HepG2 (cell line): ENCODE results near the gene CSNK1D. TPM values are rescaled to one million over a fixed set of nuclear protein-coding genes. Genes with fewer than 3 reads are reported as not detected.

Experiments used
- BCL6 ChIP-seq: IDR thresholded peaks from 2 replicates; pipeline ENCODE4 v1.6.1; 2016; ENCODE audit warnings: missing genetic modification reagents, missing compliant biosample characterization
- GZF1 ChIP-seq: sonication (generic); formaldehyde crosslinking; IDR thresholded peaks from 2 replicates; pipeline ENCODE4 v1.5.1; 2020; ENCODE audit warnings: mild to moderate bottlenecking, missing genetic modification reagents
- HHEX ChIP-seq: IDR thresholded peaks from 2 replicates; pipeline ENCODE4 v1.6.1; 2016; ENCODE audit warnings: control low read depth
- HNRNPH1 ChIP-seq: fragments of 200-400 bp; formaldehyde crosslinking; optimal IDR thresholded peaks from 2 replicates; pipeline ENCODE3; 2017; ENCODE audit warnings: mild to moderate bottlenecking, low read depth, low read length
- HOXA3 ChIP-seq: sonication (generic); formaldehyde crosslinking; IDR thresholded peaks from 2 replicates; pipeline ENCODE4 v1.5.0; 2020; ENCODE audit warnings: missing genetic modification reagents
- JUND ChIP-seq: sonication (generic); formaldehyde crosslinking; IDR thresholded peaks from 2 replicates; pipeline ENCODE4 v1.8.0; 2022; ENCODE audit warnings: mild to moderate bottlenecking, missing genetic modification reagents
- KLF11 ChIP-seq: IDR thresholded peaks from 2 replicates; pipeline ENCODE4 v1.6.1; 2016; ENCODE audit warnings: missing compliant biosample characterization
- KLF15 ChIP-seq: sonication (generic); formaldehyde crosslinking; IDR thresholded peaks from 2 replicates; pipeline ENCODE4 v1.8.1; 2023; ENCODE audit warnings: borderline replicate concordance, mild to moderate bottlenecking, inconsistent platforms, missing genetic modification reagents, mixed read lengths
- MED8 ChIP-seq: sonication (generic); formaldehyde crosslinking; IDR thresholded peaks from 2 replicates; pipeline ENCODE4 v1.8.1; 2023; ENCODE audit warnings: mild to moderate bottlenecking, missing genetic modification reagents; ENCODE audit not compliant: insufficient replicate concordance
- MXD1 ChIP-seq: sonication (generic); formaldehyde crosslinking; IDR thresholded peaks from 2 replicates; pipeline ENCODE4 v1.4.0; 2020; ENCODE audit warnings: mild to moderate bottlenecking, missing genetic modification reagents
- MXI1 ChIP-seq: IDR thresholded peaks from 3 replicates; pipeline ENCODE4 v1.6.1; 2012; ENCODE audit warnings: low read depth, low read length, inconsistent platforms, borderline replicate concordance
- NFYC ChIP-seq: IDR thresholded peaks from 2 replicates; pipeline ENCODE4 v1.6.1; 2016; ENCODE audit warnings: missing genetic modification reagents, missing compliant biosample characterization
- PRDM15 ChIP-seq: sonication (generic); formaldehyde crosslinking; IDR thresholded peaks from 2 replicates; pipeline ENCODE4 v1.4.0; 2020; ENCODE audit warnings: missing genetic modification reagents
- RAD21 ChIP-seq: fragments of 450-650 bp; formaldehyde crosslinking; IDR thresholded peaks from 2 replicates; pipeline ENCODE4 v1.5.0; 2020; ENCODE audit warnings: mild to moderate bottlenecking
- RXRB ChIP-seq: IDR thresholded peaks from 2 replicates; pipeline ENCODE4 v1.6.1; 2016; ENCODE audit warnings: borderline replicate concordance, missing genetic modification reagents, missing compliant biosample characterization
- SAP130 ChIP-seq: IDR thresholded peaks from 2 replicates; pipeline ENCODE4 v1.6.1; 2016; ENCODE audit warnings: low read depth
- SPEN ChIP-seq: sonication (generic); formaldehyde crosslinking; IDR thresholded peaks from 2 replicates; pipeline ENCODE4 v1.5.1; 2020; ENCODE audit warnings: low read depth, mild to moderate bottlenecking, missing genetic modification reagents
- SRSF1 ChIP-seq: fragments of 200-400 bp; formaldehyde crosslinking; optimal IDR thresholded peaks from 2 replicates; pipeline ENCODE3; 2017; ENCODE audit warnings: mild to moderate bottlenecking, low read depth, low read length, moderate library complexity
- TARDBP ChIP-seq: sonication (generic); formaldehyde crosslinking; IDR thresholded peaks from 2 replicates; pipeline ENCODE4 v1.8.0; 2022; ENCODE audit warnings: mild to moderate bottlenecking, missing genetic modification reagents
- THAP11 ChIP-seq: IDR thresholded peaks from 2 replicates; pipeline ENCODE4 v1.6.1; 2016; ENCODE audit warnings: missing biosample characterization, missing genetic modification reagents
- ZBTB38 ChIP-seq: sonication (generic); formaldehyde crosslinking; IDR thresholded peaks from 2 replicates; pipeline ENCODE4 v1.5.1; 2020; ENCODE audit warnings: mild to moderate bottlenecking, missing genetic modification reagents
- ZNF18 ChIP-seq: sonication (generic); formaldehyde crosslinking; IDR thresholded peaks from 2 replicates; pipeline ENCODE4 v1.8.0; 2022; ENCODE audit warnings: mild to moderate bottlenecking, missing genetic modification reagents; ENCODE audit not compliant: insufficient replicate concordance
- ZNF253 ChIP-seq: sonication (generic); formaldehyde crosslinking; IDR thresholded peaks from 2 replicates; pipeline ENCODE4 v1.8.0; 2022; ENCODE audit warnings: mild to moderate bottlenecking, missing genetic modification reagents, borderline replicate concordance
- ZNF260 ChIP-seq: sonication (generic); formaldehyde crosslinking; IDR thresholded peaks from 2 replicates; pipeline ENCODE4 v1.4.0; 2020; ENCODE audit warnings: missing genetic modification reagents, low read depth, mild to moderate bottlenecking, borderline replicate concordance
- ZNF33A ChIP-seq: sonication (generic); formaldehyde crosslinking; IDR thresholded peaks from 2 replicates; pipeline ENCODE4 v1.5.1; 2020; ENCODE audit warnings: missing genetic modification reagents, mild to moderate bottlenecking, moderate library complexity, borderline replicate concordance
- ZNF501 ChIP-seq: sonication (generic); formaldehyde crosslinking; IDR thresholded peaks from 2 replicates; pipeline ENCODE4 v1.5.1; 2020; ENCODE audit warnings: mild to moderate bottlenecking, moderate library complexity, missing genetic modification reagents
- ZNF768 ChIP-seq: sonication (generic); formaldehyde crosslinking; IDR thresholded peaks from 2 replicates; pipeline ENCODE4 v1.4.0; 2020; ENCODE audit warnings: missing genetic modification reagents
- ZNF839 ChIP-seq: sonication (generic); formaldehyde crosslinking; IDR thresholded peaks from 2 replicates; pipeline ENCODE4 v1.4.0; 2020; ENCODE audit warnings: missing genetic modification reagents, mild to moderate bottlenecking, borderline replicate concordance
- polyA plus RNA-seq, 8 experiments: library from polyadenylated mRNA; depleted of rRNA in 3 of 8; stranded (reverse) in 7 of 8; unstranded in 1 of 8; fragments of >200 nt; fragmentation: Illumina TruSeq in 4 of 8; extraction: Trizol in 4 of 8; gene quantifications; 2 replicates each; pipeline versions ENCODE4 v1.2.1 to v1.2.3, GENCODE V29; 2011 to 2016; ENCODE audit warnings: low read depth in 4 of 8, missing spikeins in 1 of 8, mixed read lengths in 1 of 8; ENCODE audit not compliant: insufficient read depth in 1 of 8
- total RNA-seq, 5 experiments: library from RNA; depleted of rRNA; stranded (reverse); fragments of >200 nt; fragmentation: Illumina TruSeq; extraction: Trizol; gene quantifications; 2 replicates each; pipeline ENCODE4 v1.2.3, GENCODE V29; 2016; ENCODE audit warnings: low read depth in 1 of 5

CSNK1D gene
- total and polyA plus RNA-seq, 2 of the 13 experiments (the other 11 are each of a cell fraction or from before 2014, with no cell fraction given): 31.5 to 128 TPM

GRCh38 chr17:82237083-82237745 is 36.3 kb downstream of the CSNK1D start (continued):
- TF ChIP-seq HNRNPH1: no peak
- TF ChIP-seq ZBTB38 (CRISPR knock-in tag): peak; percentile 88
- no peak for TF ChIP-seq JUND (CRISPR knock-in tag)
- no peak for TF ChIP-seq ZNF18 (CRISPR knock-in tag)
- no peak for TF ChIP-seq PRDM15 (CRISPR knock-in tag)
- no peak for TF ChIP-seq HHEX (CRISPR knock-in tag)
- no peak for TF ChIP-seq SRSF1
- no peak for TF ChIP-seq ZNF768 (CRISPR knock-in tag)
- no peak for TF ChIP-seq SPEN (CRISPR knock-in tag)
- no peak for TF ChIP-seq THAP11 (CRISPR knock-in tag)
- TF ChIP-seq RAD21 (CRISPR knock-in tag): no peak
- no peak for TF ChIP-seq SAP130
- TF ChIP-seq GZF1 (CRISPR knock-in tag): no peak
- TF ChIP-seq ZNF501 (CRISPR knock-in tag): no peak; the same call in 1 of the 2 replicates
- no peak for TF ChIP-seq RXRB (CRISPR knock-in tag)
- no peak for TF ChIP-seq ZNF260 (CRISPR knock-in tag)
- no peak for TF ChIP-seq KLF11 (CRISPR knock-in tag)
- 0 out of 2 replicates have a peak, but pooled peaks have one; percentile 58 for TF ChIP-seq ZNF253 (CRISPR knock-in tag)
- no peak for TF ChIP-seq KLF15 (CRISPR knock-in tag)
- TF ChIP-seq ZNF33A: no peak
- no peak; the same call in 1 of the 2 replicates for TF ChIP-seq HOXA3 (CRISPR knock-in tag)
- no peak for TF ChIP-seq NFYC (CRISPR knock-in tag)
- no peak for TF ChIP-seq ZNF839 (CRISPR knock-in tag)
- no peak for TF ChIP-seq MED8
- no peak for TF ChIP-seq BCL6
- 0 out of 2 replicates have a peak, but pooled peaks have one; percentile 31 for TF ChIP-seq MXD1 (CRISPR knock-in tag)
- TF ChIP-seq MXI1: no peak
- TF ChIP-seq TARDBP (CRISPR knock-in tag): no peak
